ENCODE measurements around the gene CERKL. TPM values are rescaled to one million over a fixed set of nuclear protein-coding genes. Genes with fewer than 3 reads are reported as not detected.

CERKL gene
- total RNA-seq, 1 donor from 2014 or later, result not detected

GRCh38 chr2:181682795-181683517 lies 26.1 kb upstream of the CERKL start:
- peak overlapping the region; percentile 10 for H3K27ac Mint-ChIP-seq
- intact Hi-C loops (cut with micrococcal nuclease), result loop anchor here (10.0 kb wide), 1 partner anchor 388 kb away; no protein-coding TSS in a partner anchor
- H3K4me1 Mint-ChIP-seq (ENCODE audit: low read depth), result peaks cover 37% of the 10 kb centered on the region
- no peak for DNase-seq (ENCODE audit: low spot score)
- H3K36me3 Mint-ChIP-seq (ENCODE audit: low read depth), result peaks cover 9% of the 10 kb centered on the region
- peak overlapping the region; percentile 44 for H3K4me3 Mint-ChIP-seq
- peaks cover 25% of the 10 kb centered on the region for H3K9me3 Mint-ChIP-seq
- H3K27me3 Mint-ChIP-seq (ENCODE audit: insufficient read depth), result peaks cover 88% of the 10 kb centered on the region

- peak overlapping the region; percentile 53 for H3K27ac Mint-ChIP-seq
- peaks cover 86% of the 10 kb centered on the region for H3K27me3 Mint-ChIP-seq (ENCODE audit: insufficient read depth)
- intact Hi-C loops (cut with micrococcal nuclease), result loop anchor here (10.0 kb wide), 1 partner anchor 387 kb away; no protein-coding TSS in a partner anchor
- peaks cover 27% of the 10 kb centered on the region for H3K9me3 Mint-ChIP-seq
- H3K4me1 Mint-ChIP-seq (ENCODE audit: low read depth), result peaks cover 40% of the 10 kb centered on the region
- no peak for DNase-seq (ENCODE audit: low spot score)
- peaks cover 9% of the 10 kb centered on the region for H3K36me3 Mint-ChIP-seq (ENCODE audit: low read depth)
- H3K4me3 Mint-ChIP-seq, result peak overlapping the region; percentile 25
Observed at GRCh38 chr2:181682026-181682789, 25.3 kb upstream of the CERKL start.

DNA sequence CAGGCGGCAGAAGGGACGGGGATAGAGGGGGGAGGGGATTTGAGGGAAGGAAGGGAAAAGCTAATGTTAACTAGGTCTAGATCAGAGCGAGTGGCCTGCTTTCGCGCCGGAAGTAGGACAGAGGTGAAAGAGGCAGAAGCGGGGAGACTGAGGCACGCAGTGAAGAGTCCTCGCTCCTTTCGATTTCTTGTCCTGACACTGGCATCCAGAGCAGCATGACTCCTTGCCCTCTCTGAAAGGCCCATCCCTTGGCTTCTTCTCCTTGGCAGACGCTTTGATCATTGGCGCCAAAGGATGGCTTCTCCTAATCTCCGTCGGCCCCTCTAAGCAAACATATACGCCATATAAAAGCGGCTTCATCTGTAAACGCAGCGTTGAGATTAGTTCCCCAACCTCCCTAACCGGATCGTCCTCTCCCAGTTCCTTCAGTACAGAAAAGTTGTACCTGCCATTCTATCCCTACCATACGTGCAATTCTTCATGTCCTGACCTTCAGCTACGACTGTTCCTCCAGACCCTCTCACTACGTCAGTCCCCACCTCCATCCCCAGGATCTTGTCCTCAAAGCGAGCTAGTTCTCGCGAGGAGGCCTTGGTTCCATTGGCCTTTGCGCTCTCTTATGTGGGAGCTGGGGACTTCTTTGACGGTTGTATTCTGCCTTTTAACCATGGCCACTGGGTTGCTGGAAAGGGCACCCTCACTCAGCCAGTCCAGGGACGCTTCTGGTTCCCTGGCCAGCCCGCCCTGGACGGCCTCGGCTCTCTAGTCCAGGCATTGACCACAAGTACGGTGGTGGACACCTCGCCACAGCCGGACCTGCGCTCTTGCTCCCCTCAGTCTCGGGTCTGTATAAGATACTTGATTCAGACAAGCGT lies 24.3 kb upstream of the CERKL start:
- Mint-ChIP-seq H3K4me1 (ENCODE audit: low read depth) (peaks cover 40% of the 10 kb centered on the region), H3K27ac (peak overlapping the region; percentile 85), H3K27me3 (ENCODE audit: insufficient read depth) (peaks cover 84% of the 10 kb centered on the region), H3K36me3 (ENCODE audit: low read depth) (peaks cover 9% of the 10 kb centered on the region), H3K4me3 (peak overlapping the region; percentile 25), H3K9me3 (peaks cover 27% of the 10 kb centered on the region)
- no peak for DNase-seq (ENCODE audit: low spot score)
- intact Hi-C loops (cut with micrococcal nuclease), result loop anchor here (2.0 to 10.0 kb wide), 2 partner anchors 24 to 386 kb away; partner anchors contain the start of gene CERKL

- intact Hi-C loops (cut with micrococcal nuclease), result loop anchor here (2.0 to 10.0 kb wide), 2 partner anchors 23 to 385 kb away; partner anchors contain the start of gene CERKL
- peaks cover 40% of the 10 kb centered on the region for H3K4me1 Mint-ChIP-seq (ENCODE audit: low read depth)
- peak within 1 kb of the TSS; percentile 25 for H3K4me3 Mint-ChIP-seq
- no peak for DNase-seq (ENCODE audit: low spot score)
- H3K9me3 Mint-ChIP-seq, result peaks cover 27% of the 10 kb centered on the region
- H3K27me3 Mint-ChIP-seq (ENCODE audit: insufficient read depth), result peaks cover 81% of the 10 kb centered on the region
- peak within 1 kb of the TSS; percentile 85 for H3K27ac Mint-ChIP-seq
- peaks cover 9% of the 10 kb centered on the region for H3K36me3 Mint-ChIP-seq (ENCODE audit: low read depth)
Observed at GRCh38 chr2:181680055-181680936, 23.4 kb upstream of the CERKL start, which contains the start of gene NEUROD1. Gene NEUROD1 (minus strand): TSS chr2:181680517. CDS start chr2:181678860, 1,657 bp downstream.

GRCh38 chr2:181679544-181679979 lies 22.7 kb upstream of the CERKL start:
- Mint-ChIP-seq H3K27me3 (ENCODE audit: insufficient read depth) (peaks cover 80% of the 10 kb centered on the region), H3K27ac (peak overlapping the region; percentile 78), H3K9me3 (peaks cover 27% of the 10 kb centered on the region), H3K4me3 (no peak overlapping the region), H3K36me3 (ENCODE audit: low read depth) (peaks cover 9% of the 10 kb centered on the region), H3K4me1 (ENCODE audit: low read depth) (peaks cover 40% of the 10 kb centered on the region)
- intact Hi-C loops (cut with micrococcal nuclease), result no loop called here
- no peak for DNase-seq (ENCODE audit: low spot score)

DNA sequence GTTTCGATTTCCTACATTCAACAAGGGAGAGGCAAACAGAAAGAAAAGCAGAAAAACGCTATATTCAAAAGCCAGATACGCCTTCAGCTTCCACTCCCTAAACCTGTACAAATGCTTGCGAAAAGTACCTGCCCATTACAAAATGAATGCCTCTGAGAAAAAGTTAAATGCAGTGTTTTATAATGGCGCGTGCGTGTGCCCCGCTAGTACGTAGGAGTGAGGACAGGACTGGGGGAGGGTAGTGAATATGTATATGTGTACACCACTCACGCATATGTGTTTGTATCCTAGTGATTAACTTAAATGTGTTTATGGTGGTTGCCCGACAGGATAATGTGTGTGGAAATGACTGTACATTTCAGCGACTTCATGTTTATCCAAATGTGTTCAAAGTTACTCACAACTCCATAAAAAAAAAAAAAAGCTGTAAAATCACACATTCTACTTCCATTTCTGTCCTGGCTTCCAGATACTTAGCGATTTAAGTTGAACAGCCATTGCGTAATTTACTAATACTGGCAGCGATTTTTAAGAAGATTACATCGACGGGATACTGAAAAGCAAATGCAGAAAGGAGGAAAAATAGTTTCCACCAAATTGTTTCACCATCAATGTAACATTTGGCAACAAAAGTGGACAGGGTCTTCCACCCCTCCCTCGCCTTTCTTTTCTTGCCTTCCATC lies 22.1 kb upstream of the CERKL start:
- H3K27ac Mint-ChIP-seq, result peak overlapping the region; percentile 82
- intact Hi-C loops (cut with micrococcal nuclease), result no loop called here
- peaks cover 9% of the 10 kb centered on the region for H3K36me3 Mint-ChIP-seq (ENCODE audit: low read depth)
- H3K4me1 Mint-ChIP-seq (ENCODE audit: low read depth), result peaks cover 40% of the 10 kb centered on the region
- peaks cover 82% of the 10 kb centered on the region for H3K27me3 Mint-ChIP-seq (ENCODE audit: insufficient read depth)
- no peak overlapping the region for H3K4me3 Mint-ChIP-seq
- DNase-seq (ENCODE audit: low spot score), result no peak
- H3K9me3 Mint-ChIP-seq, result peaks cover 27% of the 10 kb centered on the region

DNA sequence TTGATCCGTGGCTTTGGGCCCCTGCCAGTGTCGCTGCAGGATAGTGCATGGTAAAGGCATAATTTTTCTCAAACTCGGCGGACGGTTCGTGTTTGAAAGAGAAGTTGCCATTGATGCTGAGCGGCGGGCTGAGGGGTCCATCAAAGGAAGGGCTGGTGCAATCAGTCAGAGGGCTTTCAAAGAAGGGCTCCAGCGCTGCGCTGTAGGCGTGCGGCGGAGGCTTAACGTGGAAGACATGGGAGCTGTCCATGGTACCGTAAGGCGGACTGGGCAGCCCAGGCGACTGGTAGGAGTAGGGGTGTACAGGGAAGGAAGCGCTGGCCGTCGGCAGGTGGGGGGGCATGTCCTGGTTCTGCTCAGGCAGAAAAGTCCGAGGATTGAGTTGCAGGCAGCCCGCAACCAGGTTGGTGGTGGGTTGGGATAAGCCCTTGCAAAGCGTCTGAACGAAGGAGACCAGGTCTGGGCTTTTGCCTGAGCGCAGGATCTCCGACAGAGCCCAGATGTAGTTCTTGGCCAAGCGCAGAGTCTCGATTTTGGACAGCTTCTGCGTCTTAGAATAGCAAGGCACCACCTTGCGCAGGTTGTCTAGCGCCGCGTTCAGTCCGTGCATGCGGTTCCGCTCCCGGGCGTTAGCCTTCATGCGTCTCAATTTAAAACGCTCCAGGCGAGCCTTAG lies 21.1 kb upstream of the CERKL start:
- Mint-ChIP-seq H3K4me1 (ENCODE audit: low read depth) (peaks cover 40% of the 10 kb centered on the region), H3K27ac (peak overlapping the region; percentile 85), H3K27me3 (ENCODE audit: insufficient read depth) (peaks cover 77% of the 10 kb centered on the region), H3K36me3 (ENCODE audit: low read depth) (peaks cover 9% of the 10 kb centered on the region), H3K9me3 (peaks cover 27% of the 10 kb centered on the region), H3K4me3 (peak overlapping the region; percentile 22)
- peak; percentile 61 for DNase-seq (ENCODE audit: low spot score)
- intact Hi-C loops (cut with micrococcal nuclease), result no loop called here

DNA sequence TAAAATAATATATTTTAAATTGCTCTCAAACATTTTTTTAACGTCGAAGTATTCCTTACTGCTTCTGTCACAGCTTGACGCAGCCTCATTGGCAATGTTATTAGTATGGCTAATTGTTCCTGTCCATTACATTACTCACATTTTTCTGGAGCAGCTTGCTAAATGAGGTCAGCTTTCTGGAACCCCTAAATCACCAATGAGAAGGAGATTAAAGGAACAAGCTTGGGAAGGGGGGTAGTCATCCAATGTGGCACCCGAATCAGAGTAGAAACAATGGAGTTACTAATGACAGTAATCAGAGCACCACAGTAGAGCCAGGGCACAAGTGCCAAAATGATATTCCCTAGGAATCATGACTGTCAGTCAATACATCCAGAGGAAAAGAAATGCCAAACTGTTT lies 18.3 kb upstream of the CERKL start:
- intact Hi-C loops (cut with micrococcal nuclease), result no loop called here
- peaks cover 18% of the 10 kb centered on the region for H3K9me3 Mint-ChIP-seq
- no peak overlapping the region for H3K4me3 Mint-ChIP-seq
- DNase-seq (ENCODE audit: low spot score), result no peak
- peaks cover 18% of the 10 kb centered on the region for H3K4me1 Mint-ChIP-seq (ENCODE audit: low read depth)
- no peak overlapping the region for H3K27ac Mint-ChIP-seq
- peaks cover 58% of the 10 kb centered on the region for H3K27me3 Mint-ChIP-seq (ENCODE audit: insufficient read depth)
- H3K36me3 Mint-ChIP-seq (ENCODE audit: low read depth), result peaks cover 4% of the 10 kb centered on the region

- no peak overlapping the region for H3K4me3 Mint-ChIP-seq
- peaks cover 16% of the 10 kb centered on the region for H3K4me1 Mint-ChIP-seq (ENCODE audit: low read depth)
- peaks cover 3% of the 10 kb centered on the region for H3K36me3 Mint-ChIP-seq (ENCODE audit: low read depth)
- H3K27ac Mint-ChIP-seq, result no peak overlapping the region
- intact Hi-C loops (cut with micrococcal nuclease), result no loop called here
- peaks cover 14% of the 10 kb centered on the region for H3K9me3 Mint-ChIP-seq
- peaks cover 52% of the 10 kb centered on the region for H3K27me3 Mint-ChIP-seq (ENCODE audit: insufficient read depth)
- no peak for DNase-seq (ENCODE audit: low spot score)
Observed at GRCh38 chr2:181674461-181674860, 17.6 kb upstream of the CERKL start.

DNA sequence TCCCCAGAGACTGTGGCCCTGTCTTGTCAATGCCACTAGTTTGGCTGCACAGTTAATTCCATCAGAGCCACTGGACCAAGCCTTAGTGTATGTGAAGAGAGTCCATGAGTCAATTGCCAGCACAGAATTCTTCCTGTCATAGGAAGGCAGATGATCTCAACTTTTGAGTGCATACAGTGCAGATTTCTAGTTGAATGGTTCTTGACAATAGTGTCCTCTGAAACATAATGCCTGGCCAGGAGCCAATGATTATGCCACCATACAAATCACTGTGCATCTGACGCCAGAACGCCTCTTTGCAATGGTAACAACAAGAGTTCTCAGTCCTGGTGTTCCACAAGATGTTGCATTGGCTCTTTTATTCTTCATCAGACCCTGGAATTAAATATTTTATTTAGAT lies 16.3 kb upstream of the CERKL start:
- Mint-ChIP-seq H3K27me3 (ENCODE audit: insufficient read depth) (peaks cover 51% of the 10 kb centered on the region), H3K4me3 (no peak overlapping the region), H3K36me3 (ENCODE audit: low read depth) (no peaks in the 10 kb centered on the region), H3K9me3 (peaks cover 4% of the 10 kb centered on the region), H3K4me1 (ENCODE audit: low read depth) (peaks cover 6% of the 10 kb centered on the region), H3K27ac (no peak overlapping the region)
- DNase-seq (ENCODE audit: low spot score), result no peak
- intact Hi-C loops (cut with micrococcal nuclease), result no loop called here
